ENCODE data around the gene LCLAT1. TPM values are rescaled to one million over a fixed set of nuclear protein-coding genes. Genes with fewer than 3 reads are reported as not detected.

Gene LCLAT1
- polyA plus RNA-seq, 1 of the 3 experiments (the other 2 are of a cell fraction) = 6.9 TPM

- no peaks in the 10 kb centered on the region for H3F3A ChIP-seq (replicated peaks; ENCODE audit: insufficient read depth)
- H3K36me3 ChIP-seq (replicated peaks in 1 of 2; ENCODE audit: control insufficient read depth in 1 of 2, insufficient read depth in 2 of 2, low read length in 1 of 2) = peaks cover 4% of the 10 kb centered on the region in 2 experiments
- H3K27me3 ChIP-seq (ENCODE audit: insufficient read depth) = no peaks in the 10 kb centered on the region
- no peaks in the 10 kb centered on the region; a peak in 1 of 4 replicates for H3K4me1 ChIP-seq (ENCODE audit: control insufficient read depth in 1 of 2, insufficient read depth in 2 of 2, low read depth in 1 of 2, low read length in 1 of 2)
- ChIA-PET POLR2A (no interaction called here), CTCF (interaction anchor here (1.3 to 2.5 kb wide), 3 partner anchors 10 to 483 kb away, joined by 3 to 7 read pairs (median 7); no protein-coding TSS in a partner anchor)
- H4K20me1 ChIP-seq (ENCODE audit: insufficient read depth) = no peaks in the 10 kb centered on the region
- no peak overlapping the region for H3K4me3 ChIP-seq (ENCODE audit: low read depth in 2 of 2, low read length in 1 of 2)
- TF ChIP-seq MAX (IDR thresholded peaks at IDR 0.05; ENCODE audit: low read depth) = no peak
- no peak for TF ChIP-seq FOXJ3 (CRISPR knock-in tag; IDR thresholded peaks at IDR 0.05)
- TF ChIP-seq USF1 (IDR thresholded peaks at IDR 0.05; ENCODE audit: borderline replicate concordance, low read depth) = no peak
- TF ChIP-seq MEF2A (IDR thresholded peaks at IDR 0.05; ENCODE audit: borderline replicate concordance, low read depth) = no peak
- TF ChIP-seq REST (IDR thresholded peaks at IDR 0.05; ENCODE audit: low read depth, low read length) = no peak
- no peak for TF ChIP-seq IRF3 (IDR thresholded peaks at IDR 0.05; ENCODE audit: low read depth, low read length)
- H3K9ac ChIP-seq = no peak overlapping the region
- H3K9me2 ChIP-seq = no peaks in the 10 kb centered on the region
- 87% methylated on average over 11 of the region's 11 CpGs for WGBS (ENCODE audit: low lambda C conversion rate)
- no peak overlapping the region for H3K27ac ChIP-seq (ENCODE audit: low read depth in 2 of 2, low read length in 1 of 2)
- no peaks in the 10 kb centered on the region for H3K9me3 ChIP-seq
- H3K4me2 ChIP-seq = no peak overlapping the region
- no peaks in the 10 kb centered on the region for H3K79me2 ChIP-seq (ENCODE audit: insufficient read depth)
- H2AFZ ChIP-seq (ENCODE audit: low read depth) = no peak overlapping the region
- DNase-seq = no peak
Observed at GRCh38 chr2:30647752-30648457, 200.9 kb downstream of the LCLAT1 start.

GRCh38 chr2:30649278-30649677 is 202.2 kb downstream of the LCLAT1 start:
- H4K20me1 ChIP-seq (ENCODE audit: insufficient read depth) = no peaks in the 10 kb centered on the region
- no peaks in the 10 kb centered on the region; a peak in 1 of 4 replicates for H3K4me1 ChIP-seq (ENCODE audit: control insufficient read depth in 1 of 2, insufficient read depth in 2 of 2, low read depth in 1 of 2, low read length in 1 of 2)
- no peaks in the 10 kb centered on the region for H3F3A ChIP-seq (replicated peaks; ENCODE audit: insufficient read depth)
- 74% methylated on average over 3 of the region's 4 CpGs for WGBS (ENCODE audit: low lambda C conversion rate)
- H3K36me3 ChIP-seq (replicated peaks in 1 of 2; ENCODE audit: control insufficient read depth in 1 of 2, insufficient read depth in 2 of 2, low read length in 1 of 2) = peaks cover 0 to 4% of the 10 kb centered on the region in 2 experiments
- no peaks in the 10 kb centered on the region for H3K27me3 ChIP-seq (ENCODE audit: insufficient read depth)
- POLR2A ChIA-PET = no interaction called here
- H3K9me3 ChIP-seq = no peaks in the 10 kb centered on the region
- H3K27ac ChIP-seq (ENCODE audit: low read depth in 2 of 2, low read length in 1 of 2) = no peak overlapping the region
- CTCF ChIA-PET = interaction anchor here (0.7 kb wide), 1 partner anchor 26 kb away, joined by 3 read pairs; no protein-coding TSS in a partner anchor
- no peaks in the 10 kb centered on the region for H3K9me2 ChIP-seq
- no peaks in the 10 kb centered on the region for H3K79me2 ChIP-seq (ENCODE audit: insufficient read depth)
- TF ChIP-seq ZBTB33 (IDR thresholded peaks at IDR 0.05; ENCODE audit: borderline replicate concordance, low read depth) (no peak), ELF1 (IDR thresholded peaks at IDR 0.05) (no peak), SMC3 (IDR thresholded peaks at IDR 0.05; ENCODE audit: low read depth, low read length) (no peak)
- H3K9ac ChIP-seq = no peak overlapping the region
- no peak overlapping the region for H3K4me3 ChIP-seq (ENCODE audit: low read depth in 2 of 2, low read length in 1 of 2)
- no peak for DNase-seq
- H2AFZ ChIP-seq (ENCODE audit: low read depth) = no peak overlapping the region
- no peak overlapping the region for H3K4me2 ChIP-seq
